ENCODE data around the gene MICALL1.

DNA sequence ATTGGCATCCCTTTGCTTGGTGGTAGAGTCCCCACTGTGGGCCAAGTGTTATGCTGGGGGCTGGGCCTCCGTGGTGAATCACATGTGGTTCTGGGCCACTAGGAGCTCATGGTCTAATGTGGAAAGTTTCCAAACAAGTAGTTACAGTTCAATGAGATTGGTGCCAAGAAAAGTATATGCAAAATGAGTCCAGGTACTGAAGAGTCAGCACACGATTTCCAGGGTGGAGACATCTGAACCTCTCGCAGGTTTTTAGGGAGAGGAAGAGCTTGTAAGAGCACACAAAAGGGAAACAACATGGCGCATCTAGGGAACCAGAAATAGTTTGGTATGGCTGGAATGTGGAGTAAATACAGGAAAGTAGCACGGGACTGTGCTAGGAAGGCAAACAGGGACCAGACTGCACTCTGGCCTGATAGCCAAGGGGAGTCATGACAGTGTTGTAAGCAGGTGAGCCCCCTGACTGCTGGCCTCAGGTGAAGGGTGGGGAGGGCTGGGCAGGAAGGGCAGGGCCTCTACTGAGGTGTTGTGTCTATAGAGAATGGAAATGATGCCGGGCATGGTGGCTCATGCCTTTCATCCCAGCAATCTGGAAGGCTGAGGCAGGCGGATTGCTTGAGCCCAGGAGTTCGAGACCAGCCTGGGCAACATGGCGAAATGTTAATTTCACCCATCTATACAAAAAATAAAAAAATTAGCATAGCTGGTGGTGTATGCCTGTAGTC lies 60.0 kb downstream of the MICALL1 start:
- TF ChIP-seq, protein P1, sequence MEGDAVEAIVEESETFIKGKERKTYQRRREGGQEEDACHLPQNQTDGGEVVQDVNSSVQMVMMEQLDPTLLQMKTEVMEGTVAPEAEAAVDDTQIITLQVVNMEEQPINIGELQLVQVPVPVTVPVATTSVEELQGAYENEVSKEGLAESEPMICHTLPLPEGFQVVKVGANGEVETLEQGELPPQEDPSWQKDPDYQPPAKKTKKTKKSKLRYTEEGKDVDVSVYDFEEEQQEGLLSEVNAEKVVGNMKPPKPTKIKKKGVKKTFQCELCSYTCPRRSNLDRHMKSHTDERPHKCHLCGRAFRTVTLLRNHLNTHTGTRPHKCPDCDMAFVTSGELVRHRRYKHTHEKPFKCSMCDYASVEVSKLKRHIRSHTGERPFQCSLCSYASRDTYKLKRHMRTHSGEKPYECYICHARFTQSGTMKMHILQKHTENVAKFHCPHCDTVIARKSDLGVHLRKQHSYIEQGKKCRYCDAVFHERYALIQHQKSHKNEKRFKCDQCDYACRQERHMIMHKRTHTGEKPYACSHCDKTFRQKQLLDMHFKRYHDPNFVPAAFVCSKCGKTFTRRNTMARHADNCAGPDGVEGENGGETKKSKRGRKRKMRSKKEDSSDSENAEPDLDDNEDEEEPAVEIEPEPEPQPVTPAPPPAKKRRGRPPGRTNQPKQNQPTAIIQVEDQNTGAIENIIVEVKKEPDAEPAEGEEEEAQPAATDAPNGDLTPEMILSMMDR (IDR thresholded peaks at IDR 0.05; ENCODE audit: low read length) = no peak
- no peak for TF ChIP-seq EZH2 (IDR thresholded peaks at IDR 0.05; ENCODE audit: borderline replicate concordance, low read length)
